HG02759 (cell line): ENCODE results near the gene PRR20G.

Source experiments
- ATAC-seq: cut with Tn5 transposase; IDR thresholded peaks from one replicate; pipeline ENCODE4 v1.9.1; 2021; ENCODE audit warnings: mild to moderate bottlenecking, moderate library complexity; ENCODE audit not compliant: unreplicated experiment

The PRR20G gene

GRCh38 chr3:127264794-127265514, 22.9 kb downstream of the PRR20G start:
- no peak for ATAC-seq

GRCh38 chr3:127264292-127264691, 23.6 kb downstream of the PRR20G start:
- ATAC-seq = no peak

GRCh38 chr3:127263586-127264231, 24.1 kb downstream of the PRR20G start:
- ATAC-seq = no peak

GRCh38 chr3:127263037-127263436, 24.8 kb downstream of the PRR20G start:
- no peak for ATAC-seq

- ATAC-seq = no peak
These were observed 25.3 kb downstream of the PRR20G start for GRCh38 chr3:127262533-127262932.

- no peak for ATAC-seq
These were observed 25.9 kb downstream of the PRR20G start for GRCh38 chr3:127261925-127262324.

GRCh38 chr3:127260826-127261555, 26.9 kb downstream of the PRR20G start:
- ATAC-seq = no peak

- ATAC-seq = no peak
These were observed 27.4 kb downstream of the PRR20G start for GRCh38 chr3:127260416-127260815.

GRCh38 chr3:127259882-127260281, 28.0 kb downstream of the PRR20G start:
- ATAC-seq = no peak

- no peak for ATAC-seq
These were observed 29.1 kb downstream of the PRR20G start for GRCh38 chr3:127258733-127259132.

- ATAC-seq = no peak
These were observed 30.5 kb downstream of the PRR20G start for GRCh38 chr3:127257351-127257750.

GRCh38 chr3:127256733-127257271, 31.0 kb downstream of the PRR20G start:
- ATAC-seq = no peak

GRCh38 chr3:127256138-127256537, 31.7 kb downstream of the PRR20G start:
- no peak for ATAC-seq

GRCh38 chr3:127255516-127255915, 32.3 kb downstream of the PRR20G start:
- no peak for ATAC-seq

- no peak for ATAC-seq
These were observed 33.1 kb downstream of the PRR20G start for GRCh38 chr3:127254730-127255129.

GRCh38 chr3:127254033-127254644, 33.7 kb downstream of the PRR20G start:
- no peak for ATAC-seq

GRCh38 chr3:127253491-127253890, 34.4 kb downstream of the PRR20G start:
- ATAC-seq = no peak

GRCh38 chr3:127252446-127252845, 35.4 kb downstream of the PRR20G start:
- no peak for ATAC-seq

- no peak for ATAC-seq
These were observed 37.8 kb downstream of the PRR20G start for GRCh38 chr3:127250032-127250431.

- no peak for ATAC-seq
These were observed 40.6 kb downstream of the PRR20G start for GRCh38 chr3:127247292-127247691.

GRCh38 chr3:127238602-127239001, 49.2 kb downstream of the PRR20G start:
- no peak for ATAC-seq
